ENCODE data around the gene DNAJB2. TPM values are rescaled to one million over a fixed set of nuclear protein-coding genes. Genes with fewer than 3 reads are reported as not detected.
A peak's percentile ranks its signal among the peaks of the same experiment; 100 is the strongest.

The DNAJB2 gene
- polyA plus RNA-seq, 3 donors, result 1.7 to 55.4 (median 1.9) TPM

DNA sequence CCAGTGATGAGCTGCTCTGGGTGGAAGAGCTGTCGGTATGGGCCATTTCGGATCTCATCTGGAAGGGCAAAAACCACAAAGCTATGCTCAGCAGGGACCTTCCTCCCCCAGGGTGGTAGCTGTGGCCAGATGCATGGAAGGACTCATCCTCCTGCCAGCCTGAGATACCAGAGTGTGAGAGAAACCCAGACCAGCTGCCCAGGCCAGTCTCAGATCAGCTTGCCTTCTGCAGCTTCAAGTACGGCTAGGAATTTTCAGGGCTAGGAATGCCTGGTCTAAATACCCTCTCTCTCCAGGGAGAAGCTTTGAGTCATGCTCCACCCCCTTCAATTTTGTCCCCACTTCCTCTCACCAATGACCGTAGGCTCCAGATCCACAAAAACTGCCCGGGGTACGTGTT is 27.5 kb upstream of the DNAJB2 start:
- H3K36me3 Mint-ChIP-seq, result peaks cover 28 to 47% of the 10 kb centered on the region in 2 donors

DNA sequence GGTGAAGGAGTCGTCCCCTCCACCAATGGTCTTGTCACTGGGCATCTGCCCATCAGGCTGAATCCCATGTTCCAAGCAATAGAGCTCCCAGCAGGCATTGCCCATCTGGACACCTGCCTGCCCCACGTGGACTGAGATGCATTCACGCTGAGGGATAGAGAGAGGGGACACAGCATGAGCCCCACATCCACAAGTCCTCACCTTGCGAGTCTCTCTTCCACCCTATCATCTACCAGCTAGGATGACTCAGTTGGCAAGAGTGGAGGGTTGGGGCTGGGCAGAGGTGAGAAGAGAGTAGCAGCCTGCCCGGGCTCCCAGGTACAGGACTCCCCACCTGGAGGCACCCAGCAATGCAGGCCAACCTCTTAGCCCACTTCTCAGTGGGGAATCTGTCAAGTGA is 27.1 kb upstream of the DNAJB2 start:
- Histone ChIP-seq H3K9me3 (replicated peaks in 1 of 2; ENCODE audit: control insufficient read depth in 1 of 2, insufficient read depth in 1 of 2, low read length in 2 of 2) (no peaks in the 10 kb centered on the region), H3K79me2 (ENCODE audit: insufficient read depth, low read length) (peaks cover 71% of the 10 kb centered on the region), H3K36me3 (replicated peaks in 1 of 2; ENCODE audit: control insufficient read depth in 1 of 2, insufficient read depth in 2 of 2, low read length in 2 of 2) (peaks cover 19 to 35% of the 10 kb centered on the region in 2 donors), H3K9ac (ENCODE audit: insufficient read depth, low read length, poor library complexity, severe bottlenecking) (peak overlapping the region; percentile 84), H4K20me1 (ENCODE audit: insufficient read depth, low read length) (peaks cover 30% of the 10 kb centered on the region), H3K4me2 (replicated peaks; ENCODE audit: extremely low read depth, low read length, poor library complexity, severe bottlenecking) (peak overlapping the region; percentile 95), H3K4me3 (replicated peaks in 1 of 3; ENCODE audit: low read depth in 2 of 3, low read length in 3 of 3) (peak overlapping the region; percentile 88 to 96 (median 88)), H3K4me1 (ENCODE audit: control insufficient read depth in 1 of 2, insufficient read depth in 2 of 2, low read length in 2 of 2) (peaks cover 66 to 77% of the 10 kb centered on the region in 2 donors), H2AFZ (ENCODE audit: insufficient read depth, low read depth, low read length, poor library complexity, severe bottlenecking) (no peak overlapping the region), H3K27ac (ENCODE audit: low read depth in 1 of 2, low read length in 2 of 2) (peak overlapping the region; percentile 80 to 90), H3K27me3 (ENCODE audit: control insufficient read depth in 2 of 2, insufficient read depth in 2 of 2, low read length in 2 of 2) (no peaks in the 10 kb centered on the region)
- peaks cover 28 to 43% of the 10 kb centered on the region in 2 donors for H3K36me3 Mint-ChIP-seq
- H3K27ac Mint-ChIP-seq, result peak overlapping the region; percentile 88 to 95 (median 93)
- H3K27me3 Mint-ChIP-seq (ENCODE audit: low read depth in 3 of 3), result peaks cover 0 to 3% (median 0%) of the 10 kb centered on the region in 3 donors
- peak overlapping the region; percentile 90 to 96 for H3K4me3 Mint-ChIP-seq
- intact Hi-C loops (cut with micrococcal nuclease), result loop anchor here (5.0 kb wide), 2 partner anchors 35 to 75 kb away; partner anchors contain the start of genes ABCB6 (in 2 of the 2), CNPPD1 (in 1 of the 2) and RETREG2 (in 1 of the 2)
- no peaks in the 10 kb centered on the region for H3K9me3 Mint-ChIP-seq
- no CpG with 5 or more reads among the region's 5 CpGs for WGBS (ENCODE audit: insufficient coverage)
- H3K4me1 Mint-ChIP-seq, result peaks cover 66% of the 10 kb centered on the region
- peak in 1 of 3 donors; percentile 12 for DNase-seq
- TF ChIP-seq, protein P1, sequence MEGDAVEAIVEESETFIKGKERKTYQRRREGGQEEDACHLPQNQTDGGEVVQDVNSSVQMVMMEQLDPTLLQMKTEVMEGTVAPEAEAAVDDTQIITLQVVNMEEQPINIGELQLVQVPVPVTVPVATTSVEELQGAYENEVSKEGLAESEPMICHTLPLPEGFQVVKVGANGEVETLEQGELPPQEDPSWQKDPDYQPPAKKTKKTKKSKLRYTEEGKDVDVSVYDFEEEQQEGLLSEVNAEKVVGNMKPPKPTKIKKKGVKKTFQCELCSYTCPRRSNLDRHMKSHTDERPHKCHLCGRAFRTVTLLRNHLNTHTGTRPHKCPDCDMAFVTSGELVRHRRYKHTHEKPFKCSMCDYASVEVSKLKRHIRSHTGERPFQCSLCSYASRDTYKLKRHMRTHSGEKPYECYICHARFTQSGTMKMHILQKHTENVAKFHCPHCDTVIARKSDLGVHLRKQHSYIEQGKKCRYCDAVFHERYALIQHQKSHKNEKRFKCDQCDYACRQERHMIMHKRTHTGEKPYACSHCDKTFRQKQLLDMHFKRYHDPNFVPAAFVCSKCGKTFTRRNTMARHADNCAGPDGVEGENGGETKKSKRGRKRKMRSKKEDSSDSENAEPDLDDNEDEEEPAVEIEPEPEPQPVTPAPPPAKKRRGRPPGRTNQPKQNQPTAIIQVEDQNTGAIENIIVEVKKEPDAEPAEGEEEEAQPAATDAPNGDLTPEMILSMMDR (IDR thresholded peaks at IDR 0.05), result no peak

More for the DNA sequence above, 27.5 kb upstream of the DNAJB2 start:
- DNase-seq, result peak in 1 of 3 donors; percentile 37
- peaks cover 75% of the 10 kb centered on the region for H3K79me2 ChIP-seq (ENCODE audit: insufficient read depth, low read length)
- intact Hi-C loops (cut with micrococcal nuclease), result loop anchor here (5.0 kb wide), 2 partner anchors 34 to 74 kb away; partner anchors contain the start of genes ABCB6 (in 2 of the 2), CNPPD1 (in 1 of the 2) and RETREG2 (in 1 of the 2)
- H3K9me3 ChIP-seq (replicated peaks in 1 of 2; ENCODE audit: control insufficient read depth in 1 of 2, insufficient read depth in 1 of 2, low read length in 2 of 2), result no peaks in the 10 kb centered on the region
- peak overlapping the region; percentile 90 to 96 for H3K4me3 Mint-ChIP-seq
- peaks cover 30% of the 10 kb centered on the region for H4K20me1 ChIP-seq (ENCODE audit: insufficient read depth, low read length)
- H3K4me1 ChIP-seq (ENCODE audit: control insufficient read depth in 1 of 2, insufficient read depth in 2 of 2, low read length in 2 of 2), result peaks cover 70 to 82% of the 10 kb centered on the region in 2 donors
- no CpG with 5 or more reads among the region's 6 CpGs for WGBS (ENCODE audit: insufficient coverage)
- peak overlapping the region; percentile 88 to 95 (median 93) for H3K27ac Mint-ChIP-seq
- H3K27me3 Mint-ChIP-seq (ENCODE audit: low read depth in 3 of 3), result peaks cover 0 to 3% (median 0%) of the 10 kb centered on the region in 3 donors
- peaks cover 19 to 35% of the 10 kb centered on the region in 2 donors for H3K36me3 ChIP-seq (replicated peaks in 1 of 2; ENCODE audit: control insufficient read depth in 1 of 2, insufficient read depth in 2 of 2, low read length in 2 of 2)
- TF ChIP-seq, protein P1 (IDR thresholded peaks at IDR 0.05), result no peak
- peak overlapping the region; percentile 88 to 96 (median 88) for H3K4me3 ChIP-seq (replicated peaks in 1 of 3; ENCODE audit: low read depth in 2 of 3, low read length in 3 of 3)
- H3K9ac ChIP-seq (ENCODE audit: insufficient read depth, low read length, poor library complexity, severe bottlenecking), result peak overlapping the region; percentile 84
- H3K27me3 ChIP-seq (ENCODE audit: control insufficient read depth in 2 of 2, insufficient read depth in 2 of 2, low read length in 2 of 2), result no peaks in the 10 kb centered on the region
- H3K4me2 ChIP-seq (replicated peaks; ENCODE audit: extremely low read depth, low read length, poor library complexity, severe bottlenecking), result peak overlapping the region; percentile 95
- peak overlapping the region; percentile 80 to 90 for H3K27ac ChIP-seq (ENCODE audit: low read depth in 1 of 2, low read length in 2 of 2)
- H3K4me1 Mint-ChIP-seq, result peaks cover 70% of the 10 kb centered on the region
- H3K9me3 Mint-ChIP-seq, result no peaks in the 10 kb centered on the region
- no peak overlapping the region for H2AFZ ChIP-seq (ENCODE audit: insufficient read depth, low read depth, low read length, poor library complexity, severe bottlenecking)

All from CD14-positive monocyte (primary cell).